ENCODE measurements around the gene TNNI3.
"Not testable (repeated sequence)": the region's sequence is repeated elsewhere in the genome, so short reads cannot be mapped to it uniquely, and the experiment has no call there.

Gene TNNI3

DNA sequence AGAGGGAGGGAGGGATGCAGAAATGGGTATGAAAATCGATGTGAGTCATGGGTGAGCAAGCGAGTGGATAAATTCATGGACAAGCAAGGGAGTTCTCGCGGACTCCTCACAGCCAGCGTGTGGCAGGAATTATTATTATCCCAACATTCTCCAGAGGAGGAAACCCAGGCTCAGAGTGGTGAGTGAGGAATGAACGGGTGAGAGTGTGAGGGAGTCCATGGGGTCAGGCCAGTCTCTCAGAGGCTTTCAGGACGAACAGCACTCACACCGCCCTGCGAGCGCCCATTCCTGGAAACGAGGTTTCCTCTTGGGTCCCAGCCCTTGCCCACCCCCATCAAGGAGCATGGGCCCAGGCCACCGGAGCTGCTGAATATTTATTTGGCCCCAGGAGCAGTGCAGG, 15.2 kb upstream of the TNNI3 start:
- FAIRE-seq = no peak

DNA sequence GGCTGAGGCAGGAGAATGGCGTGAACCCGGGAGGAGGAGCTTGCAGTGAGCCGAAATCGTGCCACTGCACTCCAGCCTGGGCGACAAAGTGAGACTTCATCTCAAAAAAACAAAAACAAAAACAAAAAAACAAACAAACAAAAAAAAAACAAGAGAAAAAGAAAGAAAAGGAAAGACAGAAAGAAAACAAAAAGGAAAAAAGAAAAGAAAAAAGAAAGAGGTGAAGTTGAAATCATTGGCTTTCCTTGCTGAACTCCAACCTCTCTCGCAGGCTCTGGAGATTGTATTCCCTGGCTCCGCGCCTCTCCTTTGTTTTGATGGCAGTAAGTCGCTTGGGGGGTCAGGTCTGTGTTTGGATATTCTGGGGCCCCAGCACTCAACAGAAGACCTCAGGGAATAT, 14.8 kb upstream of the TNNI3 start:
- not testable (repeated sequence) for FAIRE-seq

DNA sequence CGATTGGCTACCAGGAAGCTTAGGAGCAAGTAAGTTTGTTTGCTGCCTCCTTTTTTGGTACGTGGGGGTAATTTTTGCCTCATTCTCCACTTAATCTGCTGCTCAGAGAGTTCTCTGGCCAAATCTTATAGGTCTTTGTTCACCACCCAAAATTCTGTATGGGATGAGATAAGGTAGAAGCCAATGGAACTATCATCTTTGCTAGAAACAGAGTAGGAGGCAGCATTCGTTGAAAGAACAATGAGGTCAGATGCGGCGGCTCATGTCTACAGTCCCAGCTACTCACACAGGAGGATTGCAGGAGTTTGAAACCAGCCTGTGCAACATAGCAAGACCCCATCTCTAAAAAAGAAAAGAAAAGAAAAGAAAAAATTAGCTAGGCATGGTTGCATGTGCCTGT, 13.9 kb upstream of the TNNI3 start:
- FAIRE-seq = no peak

DNA sequence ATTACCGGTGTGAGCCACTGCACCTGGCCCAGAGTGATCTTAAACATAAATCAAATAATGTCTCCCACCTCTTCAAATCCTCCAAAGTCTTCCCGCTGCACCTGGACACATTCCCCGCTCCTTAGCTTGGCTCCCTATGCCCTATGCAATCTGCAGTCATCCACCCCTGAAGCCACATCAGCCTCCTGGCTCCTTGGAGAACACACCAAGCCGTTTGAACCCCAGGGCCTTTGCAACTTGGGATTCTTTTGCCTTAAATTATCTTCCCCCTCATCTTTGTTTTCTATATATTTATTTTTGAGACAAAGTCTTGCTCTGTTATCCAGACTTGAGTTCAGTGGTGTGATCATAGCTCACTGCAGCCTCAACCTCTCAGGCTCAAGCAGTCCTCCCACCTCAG, 11.6 kb upstream of the TNNI3 start:
- no peak for FAIRE-seq

DNA sequence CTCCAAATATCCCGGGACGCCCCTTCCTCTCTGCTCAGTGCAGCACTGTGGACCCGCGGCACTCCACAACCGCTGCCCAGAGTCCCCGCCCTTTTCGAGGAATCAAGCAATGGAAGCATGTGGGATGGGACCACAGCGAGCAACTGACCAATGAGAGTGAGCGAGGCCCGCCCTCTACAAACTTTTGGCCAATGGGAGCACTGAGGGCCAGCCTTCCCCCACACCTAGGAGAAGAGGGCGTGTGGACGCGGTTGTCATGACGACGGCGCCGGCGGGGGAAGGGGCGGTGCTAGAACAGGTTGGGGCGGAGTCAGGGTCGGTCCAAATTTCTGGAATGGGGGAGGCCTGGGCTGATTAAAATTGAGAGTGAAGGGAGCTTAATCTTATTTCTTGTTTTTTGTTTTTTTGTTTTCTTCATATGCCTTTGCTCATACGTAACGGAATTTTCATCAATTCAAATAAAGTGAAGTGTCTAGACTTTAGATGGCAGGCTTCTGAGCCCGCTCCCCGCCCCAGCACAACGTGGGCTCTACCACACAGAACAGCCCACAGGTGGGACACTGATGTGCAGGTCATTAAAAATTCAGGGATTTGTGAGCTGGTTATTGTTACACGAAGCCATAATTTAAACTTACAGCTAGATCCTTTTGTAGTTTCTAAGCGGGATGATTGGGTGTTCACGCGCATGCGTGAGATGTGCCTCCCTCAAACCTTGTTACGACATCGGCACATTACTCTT, 9.2 kb upstream of the TNNI3 start, which contains the start of gene DNAAF3:
Gene DNAAF3, minus strand, starts transcription at position 84 of the 739 bp plus-strand sequence. CDS start 200 bp downstream, outside the sequence.
- FAIRE-seq = no peak

DNA sequence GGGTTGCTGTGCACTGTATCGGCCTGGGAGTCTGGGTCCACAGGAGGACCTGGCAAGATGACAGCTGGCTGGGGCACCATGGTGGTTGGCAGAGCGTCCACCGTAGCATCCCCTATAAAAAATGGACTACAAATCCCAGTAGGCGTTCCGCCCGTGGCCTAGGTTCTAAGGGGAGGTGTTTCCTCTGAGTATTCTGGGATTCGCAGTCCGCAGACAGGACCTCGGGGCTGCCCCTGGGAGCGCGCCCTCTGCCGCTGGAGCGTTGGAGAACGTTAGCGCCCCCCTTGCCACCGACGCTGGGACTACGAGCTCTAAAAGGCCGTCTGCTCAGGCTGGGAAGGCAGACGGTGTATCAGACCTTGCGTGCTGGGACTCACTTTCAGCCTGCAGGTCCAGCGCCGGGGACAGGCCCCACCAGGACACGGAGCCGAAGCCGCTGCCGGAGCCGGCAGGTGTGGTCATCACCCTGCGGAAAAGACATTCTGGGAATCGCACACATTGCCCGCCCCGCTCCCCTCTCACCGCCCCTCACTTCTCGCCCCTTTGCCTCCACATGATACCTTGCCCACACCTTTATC, 8.5 kb upstream of the TNNI3 start:
- FAIRE-seq = no peak

DNA sequence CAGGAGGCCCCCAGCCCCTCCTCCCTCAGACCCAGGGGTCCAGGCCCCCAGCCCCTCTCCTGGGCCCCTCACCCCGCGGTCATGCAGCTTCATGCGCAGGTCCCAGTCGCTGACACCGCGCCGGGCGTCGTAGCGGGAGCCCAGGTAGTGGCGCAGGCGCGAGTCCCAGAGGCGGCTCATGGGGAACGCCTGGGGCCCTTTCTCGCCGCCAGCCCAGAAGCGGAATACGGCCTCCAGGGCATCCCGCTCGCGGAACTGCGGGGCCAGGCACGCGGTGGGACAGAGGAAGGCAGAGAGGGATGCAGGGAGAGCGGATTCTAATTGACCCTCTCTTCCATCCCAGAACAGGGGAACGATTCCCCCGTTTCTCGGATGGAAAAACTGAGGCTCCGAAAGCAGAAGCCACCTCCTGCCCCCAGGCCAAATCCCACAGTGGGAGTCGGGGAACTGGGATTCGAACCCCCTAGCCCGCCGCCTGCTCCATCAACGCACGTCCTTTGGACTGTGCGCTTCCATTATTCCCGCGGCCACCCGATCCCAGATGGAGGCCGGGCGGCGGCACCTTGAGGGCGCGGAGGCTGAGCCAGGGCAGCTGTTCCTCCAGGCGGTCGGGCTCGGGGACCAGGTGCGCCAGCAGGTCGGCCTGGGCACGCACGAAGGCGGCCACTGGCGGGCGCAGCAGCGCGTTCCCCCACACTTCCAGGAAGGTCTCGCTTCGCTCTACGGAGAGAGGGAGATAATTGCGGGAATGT, 4.2 kb upstream of the TNNI3 start:
- no peak for FAIRE-seq

DNA sequence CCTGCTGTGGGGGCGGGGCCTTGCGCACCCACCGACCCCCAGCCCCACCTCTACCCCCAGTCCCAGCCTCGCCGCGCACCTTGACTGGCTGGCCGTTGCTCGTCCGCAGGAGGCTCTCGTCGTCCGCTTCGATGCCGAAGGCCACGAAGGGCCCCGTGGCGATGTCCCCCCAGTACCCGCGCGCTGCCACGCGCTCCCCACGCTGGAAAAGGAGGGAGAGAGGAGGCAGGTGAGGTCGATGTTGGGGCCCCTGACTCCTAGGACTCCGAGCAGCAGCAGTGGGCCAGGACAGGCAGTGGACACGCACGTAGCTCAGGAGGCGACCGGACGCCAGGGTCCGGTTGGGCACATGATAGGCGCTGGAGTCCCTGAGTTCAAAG, 3.4 kb upstream of the TNNI3 start:
- no peak for FAIRE-seq

DNA sequence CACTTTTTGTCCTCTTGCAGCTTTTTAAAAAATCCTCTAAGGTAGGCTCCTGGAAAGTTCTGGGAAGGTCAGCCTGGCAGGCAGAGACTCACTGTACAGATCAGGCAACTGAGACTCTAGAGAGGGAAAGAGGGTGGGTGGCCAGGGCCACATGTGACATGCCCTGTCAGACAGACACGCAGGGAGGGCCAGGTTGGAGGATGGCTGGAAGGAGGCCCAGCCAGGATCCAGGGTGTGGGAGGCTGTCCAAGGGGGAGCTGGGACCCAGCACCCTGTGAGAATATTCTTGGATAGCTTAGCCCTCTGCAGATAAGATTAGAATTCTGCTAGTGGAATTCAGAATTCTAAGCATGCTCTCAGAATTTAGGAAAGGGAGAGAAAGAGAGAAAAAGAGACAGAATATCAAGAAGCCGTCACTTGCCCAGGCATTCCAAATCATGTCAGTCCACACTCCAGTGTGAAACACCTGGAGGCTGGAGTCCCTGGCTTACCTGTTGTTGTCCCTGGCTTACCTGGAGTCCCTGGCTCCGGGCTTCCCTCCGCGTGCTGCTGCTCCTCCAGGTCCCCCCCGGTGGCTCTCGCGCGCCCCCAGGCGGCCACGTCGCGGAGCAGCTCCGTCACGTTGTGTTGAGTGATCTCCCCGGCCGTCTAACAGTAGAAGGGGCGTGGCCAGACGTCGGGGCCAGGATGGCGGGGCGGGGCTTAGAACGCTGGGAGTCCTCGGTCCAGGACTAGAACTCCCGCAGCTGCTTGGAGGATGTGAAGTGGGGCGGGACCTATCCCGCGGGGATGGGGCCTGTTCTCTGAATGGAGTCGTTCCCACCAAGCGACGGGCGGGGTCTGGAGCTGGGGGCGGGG, 2.8 kb upstream of the TNNI3 start:
- no peak for FAIRE-seq

DNA sequence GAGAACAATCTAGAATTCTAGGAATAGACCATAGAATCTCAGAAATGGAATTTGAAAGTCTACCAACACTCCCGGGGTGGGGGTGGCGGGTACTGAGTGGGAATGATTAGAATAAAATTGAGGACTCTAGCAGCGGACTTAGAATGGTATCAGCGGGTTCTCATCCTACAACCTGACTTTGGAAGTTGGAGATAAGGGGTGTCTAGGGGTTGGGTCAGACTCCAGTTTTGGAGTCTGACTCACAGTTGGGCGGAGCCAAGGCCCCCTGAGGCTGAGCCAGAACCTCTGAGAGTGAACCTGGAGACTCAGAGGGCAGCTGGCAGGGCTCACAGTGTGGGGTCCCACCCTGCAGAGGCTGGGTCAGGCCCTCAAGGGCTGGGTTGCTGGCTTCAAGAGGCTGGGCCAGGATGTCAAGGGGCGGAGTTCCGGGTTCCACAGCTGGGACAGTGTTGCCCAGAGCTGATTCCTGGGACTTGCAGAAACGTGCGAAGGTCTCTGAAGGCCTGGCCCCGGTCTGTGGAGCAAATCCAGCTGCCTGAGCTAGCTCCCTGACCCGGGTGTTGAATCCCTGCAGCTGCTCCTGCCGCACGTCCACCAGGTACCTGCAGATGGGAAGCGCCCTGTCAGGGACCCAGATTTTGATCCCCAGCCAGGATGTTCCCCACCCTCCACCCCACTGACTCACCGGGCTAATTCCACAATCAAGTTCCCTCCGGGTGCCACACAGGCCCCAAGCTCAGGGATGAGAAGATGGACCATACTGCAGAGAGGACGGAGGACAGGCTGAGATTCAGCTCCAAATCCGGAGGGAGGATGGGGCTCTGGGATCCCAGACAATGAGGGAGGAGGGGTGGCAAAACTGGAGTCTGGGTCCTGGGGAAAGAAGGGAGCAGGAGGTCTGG, 1.6 kb upstream of the TNNI3 start:
- FAIRE-seq = no peak

DNA sequence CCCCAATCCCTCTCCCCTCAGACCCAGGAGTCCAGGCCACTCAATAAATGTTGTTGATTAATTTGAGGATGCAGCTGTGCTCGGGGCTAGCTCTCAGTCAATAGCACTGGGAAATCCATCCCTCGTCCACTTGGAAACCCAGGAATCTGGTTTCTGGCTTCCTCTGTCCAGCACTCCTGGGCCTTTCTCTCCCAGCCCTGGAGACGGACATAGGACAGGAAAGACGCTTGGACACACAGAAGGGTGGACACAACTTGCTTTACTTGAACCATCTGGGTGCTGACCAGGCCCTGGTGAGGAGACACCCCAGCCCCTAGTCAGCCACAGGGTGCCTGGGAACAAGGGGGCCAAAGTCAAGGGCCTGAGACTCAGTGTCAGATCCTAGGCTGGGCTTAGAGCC, 891 bp upstream of the TNNI3 start:
- no peak for FAIRE-seq

DNA sequence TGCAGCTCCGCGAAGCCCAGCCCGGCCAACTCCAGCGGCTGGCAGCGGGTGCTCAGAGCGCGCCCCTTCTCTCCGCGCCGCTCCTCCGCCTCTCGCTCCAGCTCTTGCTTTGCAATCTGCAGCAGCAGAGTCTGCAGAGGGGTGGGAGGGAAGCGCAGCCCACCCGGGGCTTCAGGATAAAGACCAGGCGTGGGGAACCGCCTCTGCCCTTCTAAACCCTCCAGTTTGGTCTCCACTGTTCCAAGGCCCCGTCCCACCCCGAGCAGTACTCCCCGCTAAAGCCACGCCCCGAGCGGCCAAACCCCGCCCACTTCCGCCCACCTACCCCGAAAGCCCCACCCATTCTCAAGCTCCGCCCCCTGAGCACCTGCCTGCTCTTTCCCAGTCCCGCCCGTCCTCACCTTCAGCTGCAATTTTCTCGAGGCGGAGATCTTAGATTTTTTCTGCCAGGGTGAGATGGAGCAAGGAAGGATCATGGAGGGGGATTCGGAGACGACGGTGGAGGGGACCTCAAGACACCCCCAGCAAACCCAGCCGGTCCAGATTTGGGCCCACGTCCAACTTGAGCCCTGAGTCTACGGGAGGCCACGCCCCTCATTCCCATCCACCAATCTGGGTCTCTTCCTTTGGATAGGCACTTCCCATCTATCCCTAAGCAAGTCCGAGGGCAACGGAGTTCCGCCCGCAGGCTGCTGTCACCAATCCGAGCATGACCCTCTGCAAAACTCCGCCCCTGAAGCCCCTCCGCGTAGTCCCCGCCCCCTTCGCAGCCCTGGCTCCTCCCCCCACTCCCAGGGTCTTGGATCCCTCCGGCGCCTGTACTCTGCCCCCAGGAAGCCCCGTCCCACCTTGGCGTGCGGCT, 1.1 kb downstream of the TNNI3 start:
- FAIRE-seq = no peak

DNA sequence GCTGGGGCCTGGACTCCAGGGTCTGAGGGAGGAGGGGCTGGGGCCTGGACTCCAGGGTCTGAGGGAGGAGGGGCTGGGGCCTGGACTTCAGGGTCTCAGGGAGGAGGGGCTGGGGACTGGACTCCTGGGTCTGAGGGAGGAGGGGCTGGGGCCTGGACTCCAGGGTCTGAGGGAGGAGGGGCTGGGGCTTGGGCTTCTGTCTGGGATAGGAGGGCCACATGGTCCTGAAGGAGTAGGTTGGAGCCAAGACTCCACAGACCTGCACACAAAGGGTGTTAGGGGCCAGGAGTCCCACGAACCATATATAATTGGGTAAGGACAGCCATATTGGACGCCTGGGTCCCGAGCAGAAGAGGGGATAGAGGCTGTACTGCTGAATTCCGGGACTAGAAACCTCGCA, 1.7 kb downstream of the TNNI3 start:
- FAIRE-seq = not testable (repeated sequence)

DNA sequence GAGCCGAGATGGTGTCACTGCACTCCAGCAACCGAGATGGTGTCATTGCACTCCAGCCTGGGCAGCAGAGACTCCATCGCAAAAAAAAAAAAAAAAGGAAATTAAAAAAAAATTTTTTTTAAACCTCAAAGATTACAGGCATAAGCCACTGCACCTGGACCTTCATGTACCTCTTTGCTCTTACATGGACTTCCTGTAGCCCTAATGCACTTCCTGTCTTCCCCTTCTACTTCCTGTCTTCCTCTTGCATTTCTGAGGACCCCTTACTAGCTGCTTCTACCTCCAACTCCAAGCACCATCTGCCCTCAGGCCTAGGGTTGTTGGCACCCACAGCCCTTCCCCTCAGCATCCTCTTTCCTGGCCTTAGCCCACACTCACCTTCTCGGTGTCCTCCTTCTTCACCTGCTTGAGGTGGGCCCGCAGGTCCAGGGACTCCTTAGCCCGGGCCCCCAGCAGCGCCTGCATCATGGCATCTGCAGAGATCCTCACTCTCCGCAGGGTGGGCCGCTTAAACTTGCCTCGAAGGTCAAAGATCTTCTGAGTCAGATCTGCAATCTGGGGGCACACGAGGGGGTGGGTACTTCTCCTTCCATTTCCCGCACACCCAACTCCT, 3.8 kb downstream of the TNNI3 start:
- FAIRE-seq = no peak

DNA sequence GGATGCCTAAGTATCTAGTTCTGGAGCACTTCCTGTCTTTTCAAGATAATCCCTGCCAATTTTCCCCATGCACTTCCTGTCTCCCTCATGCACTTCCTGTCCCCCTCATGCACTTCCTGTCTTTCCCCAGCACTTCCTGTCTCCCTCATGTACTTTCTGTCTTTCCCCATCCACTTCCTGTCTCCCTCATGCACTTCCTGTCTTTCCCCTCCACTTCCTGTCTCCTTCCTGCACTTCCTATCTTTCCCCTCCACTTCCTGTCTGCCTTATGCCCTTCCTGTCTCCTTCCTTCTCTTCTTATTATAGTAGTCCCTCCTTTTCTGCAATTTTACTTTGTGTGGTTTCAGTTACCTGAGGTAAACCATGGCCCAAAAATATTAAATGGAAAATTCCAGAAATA, 5.5 kb downstream of the TNNI3 start:
- FAIRE-seq = no peak

DNA sequence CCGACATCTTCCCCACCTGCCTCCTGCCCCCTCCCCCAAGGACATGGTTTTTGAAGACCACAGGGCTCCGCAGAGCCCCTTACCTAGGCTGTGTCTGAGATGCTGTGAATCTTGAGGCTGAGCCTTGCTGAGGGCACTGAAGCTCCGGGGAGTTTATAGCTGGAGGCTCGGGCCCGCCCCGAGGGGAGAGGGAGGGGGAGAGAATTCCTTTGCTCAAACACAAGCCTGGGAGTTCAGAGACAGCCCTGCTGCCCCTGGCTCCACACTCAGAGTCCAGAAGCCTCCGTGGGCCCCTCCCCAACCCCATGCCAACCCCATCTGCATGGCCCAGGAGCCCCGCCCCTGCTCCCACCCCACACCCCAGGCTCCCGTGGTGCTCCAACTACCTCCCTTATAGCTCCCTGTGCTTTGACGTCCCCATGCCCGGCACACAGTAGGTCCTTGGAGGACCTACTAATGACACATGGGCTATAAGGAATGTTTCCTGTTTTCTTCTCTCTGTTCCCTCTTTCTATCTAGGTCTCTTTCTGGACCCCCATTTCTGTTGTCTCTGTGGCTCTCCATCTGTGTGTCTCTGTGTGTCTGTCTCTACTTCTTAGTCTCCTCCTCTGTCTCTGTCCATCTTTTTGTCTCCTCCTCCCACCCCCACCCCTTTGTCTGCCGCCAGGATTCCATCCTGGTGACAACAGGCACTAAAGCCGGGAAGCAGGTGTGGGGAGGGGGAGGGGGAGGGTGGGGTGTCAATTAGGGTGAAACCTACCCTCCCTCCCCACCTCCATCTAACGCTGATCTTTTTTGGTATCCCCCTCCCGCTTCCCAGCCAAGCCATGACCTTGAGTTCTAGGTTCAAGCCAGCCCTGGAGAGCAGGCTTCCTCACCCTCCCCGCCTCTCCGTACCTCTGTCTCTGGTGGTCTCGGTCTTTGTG, 8.2 kb downstream of the TNNI3 start, which contains the start of gene TNNT1:
Gene TNNT1, minus strand, starts transcription at position 129 of the 926 bp plus-strand sequence. CDS start 2,049 bp downstream, outside the sequence.
- FAIRE-seq = no peak

DNA sequence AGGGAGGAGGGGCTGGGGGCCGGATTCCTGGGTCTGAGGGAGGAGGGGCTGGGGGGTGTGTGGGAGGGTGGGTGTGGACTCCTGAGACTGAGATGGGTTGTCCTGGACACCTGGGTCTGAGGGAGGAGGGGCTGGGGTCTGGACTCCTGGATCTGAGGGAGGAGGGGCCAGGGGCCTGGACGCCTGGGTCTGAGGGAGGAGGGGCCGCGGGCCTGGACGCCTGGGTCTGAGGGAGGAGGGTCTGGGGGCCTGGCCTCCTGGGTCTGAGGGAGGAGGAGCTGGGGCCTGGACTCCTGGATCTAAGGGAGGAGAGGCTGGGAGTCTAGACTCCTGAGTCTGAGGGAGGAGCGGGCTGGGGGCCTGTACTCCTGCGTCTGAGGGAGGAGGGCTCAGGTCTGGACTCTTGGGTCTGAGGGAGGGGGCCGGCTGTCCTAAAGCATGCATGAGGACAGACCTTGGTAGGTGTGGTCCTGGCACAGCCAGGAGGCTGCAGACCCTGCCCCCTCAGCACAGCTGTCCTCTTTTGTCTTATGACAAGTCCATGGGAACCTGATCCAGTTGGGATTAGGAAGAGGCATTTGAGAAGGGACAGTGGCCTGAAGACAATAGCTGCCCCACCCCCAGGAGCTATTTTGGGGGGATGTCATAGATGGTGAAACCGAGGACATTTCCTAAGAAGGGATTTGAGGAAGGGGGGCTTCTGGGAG, 9.8 kb downstream of the TNNI3 start:
- FAIRE-seq = no peak

DNA sequence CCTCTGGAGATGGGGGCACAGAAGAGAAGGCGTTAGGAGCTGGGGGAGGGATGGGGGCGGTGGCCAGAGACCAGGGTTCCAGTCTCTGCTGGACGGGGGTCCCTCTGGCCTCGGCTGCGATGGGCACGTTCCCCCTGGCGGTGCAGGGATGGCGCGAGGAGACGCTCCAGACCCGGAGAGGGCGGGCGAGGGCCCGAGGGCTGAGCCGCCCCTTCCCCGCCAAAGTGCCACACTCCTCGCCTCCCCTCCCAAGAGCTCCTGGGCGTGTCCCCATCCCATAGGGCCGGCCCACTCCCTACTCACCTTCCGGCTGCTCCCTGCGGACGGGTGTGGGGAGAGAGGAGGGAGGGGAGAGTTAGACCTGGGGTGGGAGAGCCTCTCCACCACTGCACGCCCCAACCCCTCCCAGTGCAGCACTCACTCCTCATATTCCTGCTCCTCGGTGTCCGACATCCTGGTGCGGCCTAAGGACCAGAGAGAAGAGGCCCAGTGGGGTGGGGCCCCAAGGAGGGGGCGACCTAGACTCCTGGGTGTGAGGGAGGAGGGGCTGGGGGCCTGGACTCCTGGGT, 10.7 kb downstream of the TNNI3 start:
- FAIRE-seq = no peak

All from colon (tissue), 2 donors.